ENCODE measurements around the gene MOB3C.
"Not testable (repeated sequence)": the region's sequence is repeated elsewhere in the genome, so short reads cannot be mapped to it uniquely, and the experiment has no call there.

The MOB3C gene

DNA sequence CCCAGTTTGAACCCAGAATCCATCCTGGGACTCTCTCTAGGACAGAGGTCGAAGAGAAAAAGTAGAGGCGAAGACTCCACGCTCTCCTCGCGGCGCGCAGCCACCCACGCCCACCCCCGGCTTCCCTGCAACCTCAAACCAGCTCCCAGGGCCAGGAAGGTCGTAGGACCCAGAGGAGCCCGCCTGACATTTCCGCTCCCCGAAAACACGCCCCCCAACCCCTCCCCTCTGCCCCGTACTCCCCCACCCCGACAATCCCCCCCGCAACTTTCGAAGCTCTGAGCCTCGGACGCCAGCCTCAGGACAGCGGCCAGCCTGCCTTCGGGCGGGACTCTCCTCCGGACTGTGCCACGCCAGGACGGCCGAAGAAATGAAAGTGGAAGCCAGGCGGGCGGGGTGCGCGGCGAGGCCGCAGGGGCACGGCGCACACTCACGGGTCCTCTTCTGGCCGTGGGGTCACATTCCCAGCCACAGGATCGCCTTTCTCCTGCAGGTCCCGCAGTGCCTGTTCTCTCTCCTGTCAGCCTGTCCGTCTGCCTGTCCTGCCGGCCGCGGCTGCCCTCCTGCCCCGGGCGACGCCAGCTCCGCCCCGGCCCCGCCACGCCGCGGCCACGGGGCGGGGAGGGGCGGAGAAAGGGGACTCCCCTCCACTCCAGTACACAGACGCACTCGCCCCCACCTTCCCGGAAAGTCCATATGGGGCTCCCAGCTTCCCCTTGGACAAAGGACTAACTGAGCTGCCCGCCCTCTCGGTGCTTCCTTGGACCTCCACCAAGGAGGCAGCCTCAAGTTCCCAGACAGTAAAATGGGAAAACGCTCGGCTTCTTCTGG is at the start of gene MOB3C:
TSS of gene MOB3C (minus strand) at position 535 of the 831 bp plus-strand sequence. CDS start 3,490 bp downstream, outside the sequence.
- peak; percentile 69 for DNase-seq

DNA sequence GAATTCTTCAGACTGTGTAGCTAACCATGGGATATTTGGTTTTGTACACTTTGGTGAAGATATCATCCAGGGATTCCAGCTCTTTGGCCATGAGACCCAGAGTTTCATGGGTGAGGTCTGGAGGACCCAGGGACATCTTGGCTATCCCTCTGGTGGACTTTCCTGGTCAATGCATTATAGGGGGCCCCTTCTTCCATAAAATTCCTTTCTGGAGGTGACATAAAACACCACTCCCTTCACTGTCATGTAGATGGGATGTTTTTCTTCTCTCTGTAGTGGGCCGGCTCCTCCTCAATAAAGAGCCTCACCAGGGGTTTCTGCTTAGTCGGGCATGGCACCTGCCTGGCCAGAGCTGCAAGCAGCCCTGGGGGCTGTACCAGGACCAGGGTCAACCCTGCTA is 49.4 kb upstream of the MOB3C start:
- no peak for DNase-seq

- DNase-seq: not testable (repeated sequence)
These were observed 46.3 kb upstream of the MOB3C start for GRCh38 chr1:46662919-46663318.

GRCh38 chr1:46660116-46660515 is 43.5 kb upstream of the MOB3C start:
- DNase-seq: not testable (repeated sequence)

GRCh38 chr1:46659307-46659870 is 42.8 kb upstream of the MOB3C start:
- DNase-seq: no peak

DNA sequence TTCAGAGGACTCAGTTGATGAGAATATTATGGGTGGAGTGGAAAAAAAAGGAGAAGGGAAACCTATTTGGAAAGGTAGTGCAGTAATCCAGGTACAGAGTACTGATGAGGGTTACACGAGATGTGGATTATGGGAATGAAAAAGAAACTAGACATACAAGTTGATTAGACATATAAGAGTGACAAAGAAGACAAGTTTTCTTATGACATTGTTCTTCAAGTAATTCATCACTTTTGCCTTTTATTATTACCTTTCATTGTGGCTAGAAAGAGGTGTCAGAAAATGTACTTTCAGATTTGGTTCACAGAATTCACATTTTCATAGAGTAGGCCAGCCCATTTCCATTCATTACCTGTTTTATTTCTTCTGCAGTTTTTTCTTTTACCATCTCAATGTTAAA is 41.2 kb upstream of the MOB3C start:
- no peak for DNase-seq

DNA sequence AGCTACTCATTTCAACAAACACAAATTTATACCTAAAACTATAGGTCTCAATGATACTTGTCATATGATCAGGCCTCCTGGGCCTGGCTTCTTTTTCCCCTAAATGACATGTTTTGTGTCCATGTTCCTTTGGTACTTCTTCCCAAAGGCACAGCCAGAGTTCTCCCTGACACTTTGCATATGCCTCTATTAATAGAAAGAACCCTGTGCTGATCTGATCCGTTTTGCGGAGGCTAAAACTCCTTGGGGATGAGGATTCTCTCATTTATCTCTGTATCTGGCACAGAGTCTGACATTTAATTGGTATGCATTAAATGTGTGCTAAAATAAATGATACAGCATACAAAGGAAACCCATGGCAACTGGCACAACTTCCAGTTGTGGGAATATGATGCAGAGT is 40.0 kb upstream of the MOB3C start:
- no peak for DNase-seq

GRCh38 chr1:46655848-46656247 is 39.2 kb upstream of the MOB3C start:
- DNase-seq: no peak

DNA sequence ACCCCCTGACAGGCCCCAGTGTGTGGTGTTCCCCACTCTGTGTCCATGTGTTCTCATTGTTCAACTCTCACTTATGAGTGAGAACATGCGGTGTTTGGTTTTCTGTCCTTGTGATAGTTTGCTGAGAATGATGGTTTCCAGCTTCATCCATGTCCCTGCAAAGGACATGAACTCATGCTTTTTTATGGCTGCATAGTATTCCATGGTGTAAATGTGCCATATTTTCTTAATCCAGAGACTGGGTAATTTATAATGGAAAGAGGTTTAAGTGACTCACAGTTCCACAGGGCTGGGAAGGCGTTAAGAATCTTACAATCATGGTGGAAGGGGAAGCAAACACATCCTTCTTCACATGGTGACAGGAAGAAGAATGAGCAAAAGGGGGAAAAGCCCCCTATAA is 38.1 kb upstream of the MOB3C start:
- DNase-seq: not testable (repeated sequence)

DNA sequence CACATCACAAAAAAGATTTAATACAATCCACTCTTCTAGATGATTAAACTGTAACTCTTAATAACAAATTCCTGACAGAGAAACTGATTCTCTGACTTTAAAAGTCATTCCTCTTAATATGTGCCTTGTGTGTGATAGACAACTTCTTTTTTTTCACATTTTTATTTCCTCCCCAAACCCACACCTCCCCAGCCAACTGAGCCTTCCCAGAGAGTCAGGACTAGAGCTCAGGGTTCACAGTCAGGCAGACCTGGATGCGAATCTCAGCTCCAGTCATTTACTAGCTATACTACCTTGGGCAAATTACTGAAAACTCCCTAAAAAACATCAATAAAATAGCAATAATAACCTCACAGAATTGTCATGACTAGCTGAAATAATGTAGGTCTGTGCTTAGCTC is 37.4 kb upstream of the MOB3C start:
- DNase-seq: no peak

DNA sequence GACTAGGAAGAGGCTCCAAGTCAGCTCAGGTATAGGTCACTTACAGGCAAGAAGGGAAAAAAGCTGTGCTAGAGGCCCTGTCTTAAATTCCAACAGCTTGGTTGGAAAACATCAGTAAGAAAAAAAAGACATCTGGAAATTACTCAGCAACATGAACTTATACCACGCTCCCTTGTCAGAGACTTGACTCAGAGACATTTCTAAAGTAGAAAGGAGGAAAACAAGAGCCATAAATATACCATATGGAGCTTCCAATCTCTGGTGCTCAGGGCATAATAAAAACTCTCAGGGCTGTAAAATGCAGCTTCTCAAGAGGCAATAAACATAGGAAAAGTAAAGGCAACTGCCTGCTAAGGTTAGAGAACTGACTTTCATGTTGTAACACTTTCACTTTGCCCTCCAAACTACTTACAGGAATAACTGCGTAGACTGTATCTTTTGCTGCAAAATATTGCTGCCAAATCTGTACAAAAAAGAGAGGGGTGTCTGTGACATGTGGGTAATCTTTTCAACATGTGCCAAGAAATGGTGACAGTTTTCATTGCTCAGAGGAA is 36.9 kb upstream of the MOB3C start:
- no peak for DNase-seq

DNA sequence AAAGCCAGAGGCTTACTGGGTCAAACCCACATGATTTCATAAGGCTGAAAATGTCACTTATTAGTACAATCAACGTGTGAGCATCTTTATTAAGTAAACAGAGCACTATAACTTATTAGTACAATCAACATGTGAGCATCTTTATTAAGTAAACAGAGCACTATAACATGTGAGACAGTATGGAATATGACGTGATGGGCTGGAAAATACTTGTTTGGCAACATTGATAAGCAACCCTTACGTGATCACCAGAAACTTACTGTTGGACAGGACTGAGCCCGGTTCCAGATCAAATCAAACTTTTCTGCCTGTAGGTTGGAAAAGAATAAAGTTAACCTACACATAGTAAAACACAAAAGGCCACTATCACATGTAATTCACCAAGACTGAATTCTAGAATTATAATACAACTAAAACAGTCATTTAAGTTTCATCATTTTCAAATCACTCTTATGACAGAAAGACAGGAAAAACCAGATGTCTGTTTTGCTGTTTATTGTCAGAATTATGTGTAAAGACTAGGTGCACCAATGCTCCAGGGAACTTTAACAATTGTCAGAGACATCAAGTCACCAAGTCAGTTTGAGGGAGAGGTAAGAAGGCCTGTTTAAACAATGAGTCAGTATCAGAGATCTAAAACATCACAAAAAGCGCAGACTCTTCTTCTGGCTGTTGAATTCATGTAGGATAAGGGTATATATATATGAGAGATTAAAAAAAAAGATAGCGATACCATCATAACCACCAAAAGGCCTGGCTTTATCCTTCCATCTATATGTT is 35.9 kb upstream of the MOB3C start:
- DNase-seq: no peak

- DNase-seq: not testable (repeated sequence)
These were observed 34.5 kb upstream of the MOB3C start for GRCh38 chr1:46651152-46651551.

GRCh38 chr1:46650491-46650890 is 33.9 kb upstream of the MOB3C start:
- DNase-seq: no peak

DNA sequence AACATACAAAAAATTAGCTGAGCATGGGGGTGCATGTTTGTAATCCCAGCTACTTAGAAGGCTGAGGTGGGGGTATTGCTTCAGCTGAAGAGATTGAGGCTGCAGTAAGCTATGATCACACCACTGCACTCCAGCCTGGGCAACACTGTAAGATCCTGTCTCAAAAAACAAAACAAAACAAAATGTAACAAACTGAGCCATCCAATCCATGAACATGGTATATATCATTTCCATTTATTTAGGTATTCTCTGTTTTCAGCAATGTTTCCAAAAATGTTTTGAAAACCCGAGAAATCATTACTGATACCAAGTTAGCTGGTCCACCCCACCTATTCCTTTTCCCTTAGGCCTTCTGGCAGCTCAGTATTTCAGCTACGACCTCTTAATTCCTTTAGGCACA is 33.2 kb upstream of the MOB3C start:
- DNase-seq: no peak

DNA sequence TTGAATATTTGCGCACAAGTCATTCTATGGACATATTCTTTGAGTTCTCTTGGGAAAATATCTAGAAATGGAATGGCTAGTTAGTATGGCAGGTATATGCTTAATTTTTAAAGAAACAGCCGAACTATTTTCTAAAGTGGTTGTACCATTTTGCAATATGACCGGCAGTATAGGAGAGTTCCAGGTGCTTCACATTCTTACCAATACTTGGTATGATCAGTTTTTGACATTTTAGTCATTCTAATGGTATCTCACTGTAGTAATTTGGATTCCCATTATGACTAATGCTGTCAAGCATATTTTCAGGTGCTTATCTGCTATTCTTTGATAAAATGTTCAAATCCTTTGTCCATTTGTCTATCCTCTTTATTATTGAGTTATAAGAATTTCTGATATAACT is 31.0 kb upstream of the MOB3C start:
- peak; percentile 20 for DNase-seq

DNA sequence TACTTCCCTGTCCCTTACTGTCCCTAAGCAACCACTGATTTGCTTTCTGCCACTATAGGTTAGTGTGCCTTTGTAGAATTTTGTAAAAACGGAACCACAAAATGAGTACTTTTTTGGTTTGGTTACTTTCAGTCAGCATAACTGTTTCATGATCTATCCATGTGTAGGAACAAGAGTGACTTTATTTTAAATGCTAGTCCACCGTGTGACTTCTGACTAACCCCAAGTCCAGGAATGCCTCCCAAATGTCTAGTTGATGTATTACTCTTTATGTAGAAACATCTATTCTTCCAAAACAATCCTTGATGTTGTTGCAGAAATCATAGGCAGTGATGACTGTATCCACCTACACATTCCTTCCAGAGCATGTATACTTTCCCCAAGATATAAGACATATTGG is 30.2 kb upstream of the MOB3C start:
- peak; percentile 9 for DNase-seq

GRCh38 chr1:46646331-46646730 is 29.7 kb upstream of the MOB3C start:
- no peak for DNase-seq

DNA sequence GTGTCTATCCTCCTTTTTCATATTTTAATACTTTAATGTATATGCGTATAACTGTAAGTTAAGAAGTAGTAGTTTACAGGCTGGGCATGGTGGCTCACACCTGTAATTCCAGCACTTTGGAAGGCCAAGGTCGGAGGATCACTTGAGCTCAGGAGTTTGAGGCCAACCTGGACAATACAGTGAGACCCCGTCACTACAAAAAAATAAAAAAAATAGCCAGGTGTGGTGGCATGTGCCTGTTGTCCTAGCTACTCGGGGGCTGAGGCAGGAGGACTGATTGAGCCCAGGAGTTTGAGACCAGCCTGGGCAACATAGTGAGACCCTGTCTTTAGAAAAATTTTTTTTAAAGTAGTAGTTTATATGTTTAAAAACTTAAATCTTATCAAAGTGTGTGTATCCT is 29.2 kb upstream of the MOB3C start:
- DNase-seq: no peak

DNA sequence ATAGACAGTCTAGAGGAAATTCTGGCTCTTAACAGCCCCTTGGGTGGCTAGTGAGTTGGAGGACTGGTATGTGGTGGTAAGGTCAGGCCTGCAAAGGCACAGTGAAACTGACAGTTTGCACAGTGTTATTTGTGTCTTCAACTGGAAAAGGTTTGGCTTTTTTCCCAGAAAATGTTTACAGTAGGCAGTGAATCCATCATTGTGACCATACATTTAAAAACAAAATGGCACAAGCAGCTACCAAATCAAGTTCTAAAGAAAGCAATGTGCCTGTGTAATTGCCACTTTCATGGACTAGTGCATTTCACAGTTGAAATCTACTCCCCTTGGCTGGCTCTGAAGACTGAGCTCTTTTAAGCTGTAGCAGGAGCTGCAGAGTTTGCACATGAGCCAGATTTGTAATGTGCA is 26.8 kb upstream of the MOB3C start:
- no peak for DNase-seq

DNA sequence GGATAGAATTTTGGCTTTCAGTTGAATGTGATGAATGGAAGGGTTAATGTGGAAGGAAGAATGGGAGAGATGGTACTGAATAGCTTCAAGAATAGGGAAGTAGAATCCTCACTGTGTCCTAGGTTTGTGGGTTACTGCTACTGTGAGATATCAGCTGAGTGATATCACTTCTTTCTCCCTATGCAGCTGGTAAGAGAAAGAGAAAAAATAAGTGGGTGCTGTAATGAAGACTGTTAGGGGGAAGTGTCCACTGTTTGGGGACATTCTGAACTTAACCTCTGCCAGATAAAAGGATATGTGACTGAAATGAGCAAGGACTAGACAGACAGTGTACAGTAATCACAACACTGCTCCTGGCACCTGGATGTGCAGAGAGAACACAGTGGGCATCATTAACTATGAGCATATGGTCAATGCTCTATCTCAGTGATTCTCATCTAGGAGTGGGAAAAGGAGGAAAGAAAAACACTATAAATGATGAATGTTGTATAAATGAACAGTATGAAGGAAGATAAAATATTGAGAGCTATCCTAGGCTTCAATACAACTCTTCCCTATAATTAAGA is 25.6 kb upstream of the MOB3C start:
- no peak for DNase-seq

DNA sequence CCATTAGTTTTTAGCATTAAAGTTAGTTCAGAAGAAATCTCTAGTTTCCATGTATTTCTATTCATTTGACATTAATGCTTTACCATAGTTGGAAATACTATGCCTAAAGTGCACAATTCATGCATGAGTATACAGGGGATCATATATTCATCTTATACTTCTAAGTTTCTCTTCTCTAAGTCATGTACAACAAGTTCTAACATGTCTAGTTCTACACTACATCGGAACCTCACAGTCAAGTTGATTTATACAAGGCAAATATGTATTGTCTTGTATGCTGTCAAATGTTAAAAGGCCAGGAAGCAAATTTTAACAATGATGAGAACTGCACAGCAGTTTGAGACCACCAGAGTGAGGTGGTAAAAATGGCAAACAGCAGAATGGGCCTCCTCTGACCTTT is 22.9 kb upstream of the MOB3C start:
- DNase-seq: no peak

DNA sequence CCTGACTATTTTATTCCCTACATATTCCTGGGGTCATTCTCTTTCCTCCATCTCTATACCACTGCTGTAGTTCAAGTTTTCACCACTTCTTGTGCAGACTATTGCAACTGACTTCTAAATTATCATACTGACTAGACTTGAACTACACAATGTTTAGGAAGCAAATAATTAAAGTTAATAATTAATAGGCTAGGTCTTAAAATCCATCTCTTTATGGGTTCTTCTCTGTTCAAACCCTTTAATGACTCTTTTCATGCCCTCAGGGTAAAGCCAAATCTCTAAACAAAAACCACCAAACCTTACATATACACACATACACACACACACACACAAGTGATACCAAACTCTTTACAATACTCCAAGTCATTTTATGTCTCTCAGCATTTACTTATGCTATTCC is 22.3 kb upstream of the MOB3C start:
- no peak for DNase-seq

All from activated CD4-positive, alpha-beta T cell treated with anti-CD3 and anti-CD28 coated beads, Interleukin-10, Interleukin-2, amounts not matched to agents 100 ng/mL and 50 ng/mL, durations not matched to agents 16 hours and 8 hours (primary cell).